Measurements from ENCODE around the gene ZNF662.

The ZNF662 gene

GRCh38 chr3:42905740-42906069 is 237 bp upstream of the ZNF662 start:
- no peaks in the 10 kb centered on the region for H3K36me3 ChIP-seq (ENCODE audit: control insufficient read depth, insufficient read depth, low read length)
- no peaks in the 10 kb centered on the region for H3K4me1 ChIP-seq (ENCODE audit: control insufficient read depth, insufficient read depth, low read length)
- H3K9me3 ChIP-seq (ENCODE audit: control insufficient read depth, insufficient read depth, low read depth, low read length) = peaks cover 8% of the 10 kb centered on the region
- H3K27ac ChIP-seq (ENCODE audit: low read depth, low read length) = no peak overlapping the region
- peak overlapping the region; percentile 26; the same call in 1 of the 2 replicates for H3K4me3 ChIP-seq (ENCODE audit: low read depth, low read length)
- H3K9ac ChIP-seq (ENCODE audit: low read length) = no peak overlapping the region
- H3K27me3 ChIP-seq (ENCODE audit: control insufficient read depth, insufficient read depth, low read length) = no peaks in the 10 kb centered on the region

GRCh38 chr3:42906848-42907183 is 874 bp downstream of the ZNF662 start:
- Histone ChIP-seq H3K4me3 (ENCODE audit: low read depth, low read length) (peak overlapping the region; percentile 41; the same call in 1 of the 2 replicates), H3K27me3 (ENCODE audit: control insufficient read depth, insufficient read depth, low read length) (no peaks in the 10 kb centered on the region), H3K9ac (ENCODE audit: low read length) (no peak overlapping the region), H3K36me3 (ENCODE audit: control insufficient read depth, insufficient read depth, low read length) (no peaks in the 10 kb centered on the region), H3K4me1 (ENCODE audit: control insufficient read depth, insufficient read depth, low read length) (no peaks in the 10 kb centered on the region), H3K27ac (ENCODE audit: low read depth, low read length) (no peak overlapping the region), H3K9me3 (ENCODE audit: control insufficient read depth, insufficient read depth, low read depth, low read length) (peaks cover 19% of the 10 kb centered on the region)

- Histone ChIP-seq H3K9ac (ENCODE audit: low read length) (no peak overlapping the region), H3K36me3 (ENCODE audit: control insufficient read depth, insufficient read depth, low read length) (no peaks in the 10 kb centered on the region), H3K4me1 (ENCODE audit: control insufficient read depth, insufficient read depth, low read length) (no peaks in the 10 kb centered on the region), H3K27ac (ENCODE audit: low read depth, low read length) (no peak overlapping the region), H3K9me3 (ENCODE audit: control insufficient read depth, insufficient read depth, low read depth, low read length) (peaks cover 27% of the 10 kb centered on the region), H3K4me3 (ENCODE audit: low read depth, low read length) (no peak overlapping the region), H3K27me3 (ENCODE audit: control insufficient read depth, insufficient read depth, low read length) (no peaks in the 10 kb centered on the region)
Measured at GRCh38 chr3:42908675-42909074, 2.7 kb downstream of the ZNF662 start.

- no peaks in the 10 kb centered on the region for H3K27me3 ChIP-seq (ENCODE audit: control insufficient read depth, insufficient read depth, low read length)
- no peaks in the 10 kb centered on the region for H3K4me1 ChIP-seq (ENCODE audit: control insufficient read depth, insufficient read depth, low read length)
- H3K27ac ChIP-seq (ENCODE audit: low read depth, low read length) = no peak overlapping the region
- H3K9ac ChIP-seq (ENCODE audit: low read length) = no peak overlapping the region
- no peaks in the 10 kb centered on the region; the same call in 1 of the 2 replicates for H3K36me3 ChIP-seq (ENCODE audit: control insufficient read depth, insufficient read depth, low read length)
- peaks cover 52% of the 10 kb centered on the region for H3K9me3 ChIP-seq (ENCODE audit: control insufficient read depth, insufficient read depth, low read depth, low read length)
- H3K4me3 ChIP-seq (ENCODE audit: low read depth, low read length) = no peak overlapping the region
Measured at GRCh38 chr3:42911551-42911950, 5.6 kb downstream of the ZNF662 start.

GRCh38 chr3:42914771-42915515 is 9.0 kb downstream of the ZNF662 start:
- H3K9ac ChIP-seq (ENCODE audit: low read length) = no peak overlapping the region
- peaks cover 68% of the 10 kb centered on the region for H3K9me3 ChIP-seq (ENCODE audit: control insufficient read depth, insufficient read depth, low read depth, low read length)
- no peaks in the 10 kb centered on the region; the same call in 1 of the 2 replicates for H3K36me3 ChIP-seq (ENCODE audit: control insufficient read depth, insufficient read depth, low read length)
- H3K4me1 ChIP-seq (ENCODE audit: control insufficient read depth, insufficient read depth, low read length) = no peaks in the 10 kb centered on the region
- H3K27me3 ChIP-seq (ENCODE audit: control insufficient read depth, insufficient read depth, low read length) = no peaks in the 10 kb centered on the region
- no peak overlapping the region for H3K27ac ChIP-seq (ENCODE audit: low read depth, low read length)
- H3K4me3 ChIP-seq (ENCODE audit: low read depth, low read length) = no peak overlapping the region

- no peak overlapping the region for H3K4me3 ChIP-seq (ENCODE audit: low read depth, low read length)
- no peaks in the 10 kb centered on the region for H3K36me3 ChIP-seq (ENCODE audit: control insufficient read depth, insufficient read depth, low read length)
- H3K9me3 ChIP-seq (ENCODE audit: control insufficient read depth, insufficient read depth, low read depth, low read length) = peaks cover 5% of the 10 kb centered on the region
- no peak overlapping the region for H3K27ac ChIP-seq (ENCODE audit: low read depth, low read length)
- no peaks in the 10 kb centered on the region for H3K27me3 ChIP-seq (ENCODE audit: control insufficient read depth, insufficient read depth, low read length)
- no peak overlapping the region for H3K9ac ChIP-seq (ENCODE audit: low read length)
- H3K4me1 ChIP-seq (ENCODE audit: control insufficient read depth, insufficient read depth, low read length) = no peaks in the 10 kb centered on the region
Measured at GRCh38 chr3:42923606-42924005, 17.7 kb downstream of the ZNF662 start.

GRCh38 chr3:42926310-42926709 is 20.4 kb downstream of the ZNF662 start:
- Histone ChIP-seq H3K36me3 (ENCODE audit: control insufficient read depth, insufficient read depth, low read length) (no peaks in the 10 kb centered on the region), H3K27me3 (ENCODE audit: control insufficient read depth, insufficient read depth, low read length) (no peaks in the 10 kb centered on the region), H3K4me1 (ENCODE audit: control insufficient read depth, insufficient read depth, low read length) (no peaks in the 10 kb centered on the region), H3K9me3 (ENCODE audit: control insufficient read depth, insufficient read depth, low read depth, low read length) (no peaks in the 10 kb centered on the region), H3K4me3 (ENCODE audit: low read depth, low read length) (no peak overlapping the region), H3K27ac (ENCODE audit: low read depth, low read length) (no peak overlapping the region), H3K9ac (ENCODE audit: low read length) (no peak overlapping the region)

- Histone ChIP-seq H3K4me1 (ENCODE audit: control insufficient read depth, insufficient read depth, low read length) (no peaks in the 10 kb centered on the region), H3K27me3 (ENCODE audit: control insufficient read depth, insufficient read depth, low read length) (no peaks in the 10 kb centered on the region), H3K9ac (ENCODE audit: low read length) (no peak overlapping the region), H3K9me3 (ENCODE audit: control insufficient read depth, insufficient read depth, low read depth, low read length) (no peaks in the 10 kb centered on the region), H3K36me3 (ENCODE audit: control insufficient read depth, insufficient read depth, low read length) (no peaks in the 10 kb centered on the region), H3K4me3 (ENCODE audit: low read depth, low read length) (no peak overlapping the region), H3K27ac (ENCODE audit: low read depth, low read length) (no peak overlapping the region)
Measured at GRCh38 chr3:42934111-42934510, 28.2 kb downstream of the ZNF662 start.

- Histone ChIP-seq H3K4me1 (ENCODE audit: control insufficient read depth, insufficient read depth, low read length) (no peaks in the 10 kb centered on the region), H3K27ac (ENCODE audit: low read depth, low read length) (no peak overlapping the region), H3K9me3 (ENCODE audit: control insufficient read depth, insufficient read depth, low read depth, low read length) (no peaks in the 10 kb centered on the region), H3K9ac (ENCODE audit: low read length) (no peak overlapping the region), H3K4me3 (ENCODE audit: low read depth, low read length) (no peak overlapping the region), H3K36me3 (ENCODE audit: control insufficient read depth, insufficient read depth, low read length) (no peaks in the 10 kb centered on the region), H3K27me3 (ENCODE audit: control insufficient read depth, insufficient read depth, low read length) (no peaks in the 10 kb centered on the region)
Measured at GRCh38 chr3:42934910-42935309, 29.0 kb downstream of the ZNF662 start.

GRCh38 chr3:42935472-42935871 is 29.5 kb downstream of the ZNF662 start:
- Histone ChIP-seq H3K4me1 (ENCODE audit: control insufficient read depth, insufficient read depth, low read length) (no peaks in the 10 kb centered on the region), H3K36me3 (ENCODE audit: control insufficient read depth, insufficient read depth, low read length) (no peaks in the 10 kb centered on the region), H3K27me3 (ENCODE audit: control insufficient read depth, insufficient read depth, low read length) (no peaks in the 10 kb centered on the region), H3K9ac (ENCODE audit: low read length) (no peak overlapping the region), H3K27ac (ENCODE audit: low read depth, low read length) (no peak overlapping the region), H3K9me3 (ENCODE audit: control insufficient read depth, insufficient read depth, low read depth, low read length) (no peaks in the 10 kb centered on the region), H3K4me3 (ENCODE audit: low read depth, low read length) (no peak overlapping the region)

- H3K9ac ChIP-seq (ENCODE audit: low read length) = no peak overlapping the region
- H3K27ac ChIP-seq (ENCODE audit: low read depth, low read length) = no peak overlapping the region
- no peak overlapping the region for H3K4me3 ChIP-seq (ENCODE audit: low read depth, low read length)
Measured at GRCh38 chr3:42936157-42936981, 30.4 kb downstream of the ZNF662 start.

More at GRCh38 chr3:42936157-42936981, 30.4 kb downstream of the ZNF662 start:
- H3K27me3 ChIP-seq (ENCODE audit: control insufficient read depth, insufficient read depth, low read length) = no peaks in the 10 kb centered on the region
- no peaks in the 10 kb centered on the region for H3K4me1 ChIP-seq (ENCODE audit: control insufficient read depth, insufficient read depth, low read length)
- H3K36me3 ChIP-seq (ENCODE audit: control insufficient read depth, insufficient read depth, low read length) = no peaks in the 10 kb centered on the region
- H3K9me3 ChIP-seq (ENCODE audit: control insufficient read depth, insufficient read depth, low read depth, low read length) = no peaks in the 10 kb centered on the region

Data from HUES6 (cell line).